OCI-LY7 (cell line): ENCODE measurements around the gene DUOX1. TPM values are rescaled to one million over a fixed set of nuclear protein-coding genes. Genes with fewer than 3 reads are reported as not detected.
"Not testable (repeated sequence)": the region's sequence is repeated elsewhere in the genome, so short reads cannot be mapped to it uniquely, and the experiment has no call there.

Experiments used
- Bru-seq: library from RNA; stranded (reverse); fragments of 400-500 nt; gene quantifications from one replicate; lab custom pipeline; 2021; lab: Mats Ljungman, UMichigan
- BruChase-seq, 2 experiments: library from RNA; stranded (reverse); fragments of 400-500 nt; gene quantifications; one replicate each; lab custom pipeline; 2021; lab: Mats Ljungman, UMichigan
- BruUV-seq: library from RNA; stranded (reverse); fragments of 400-500 nt; replicated peaks from 2 replicates; lab custom pipeline; 2021; lab: Mats Ljungman, UMichigan
- CTCF ChIA-PET: fragments of 300-600 bp; sonication (Branson Sonifier 250); formaldehyde crosslinking; loops from one replicate; lab custom pipeline; 2022; ENCODE audit warnings: antibody characterized with exemption; ENCODE audit not compliant: unreplicated experiment; lab: Charles Lee
- POLR2A ChIA-PET: fragments of 300-600 bp; sonication (Branson Sonifier 250); formaldehyde crosslinking; loops from one replicate; lab custom pipeline; 2022; ENCODE audit warnings: antibody characterized with exemption; lab: Charles Lee
- DNase-seq: peaks from one replicate; pipeline ENCODE4 v3.0.0-alpha.2; 2015; ENCODE audit warnings: low spot score
- H2AFZ ChIP-seq: fragments of 200-600 bp; sonication (generic), shearing (Covaris generic); 2 replicates; pipeline ENCODE4 v1.6.1; 2014; ENCODE audit warnings: mild to moderate bottlenecking, antibody characterized with exemption, low read length, moderate library complexity
- H3K27ac ChIP-seq: fragments of 200-600 bp; sonication (generic); 2 replicates; pipeline ENCODE4 v1.5.1; 2014; ENCODE audit warnings: mixed run types, low read depth, mild to moderate bottlenecking, moderate library complexity, low read length, inconsistent platforms; ENCODE audit not compliant: poor library complexity, severe bottlenecking
- H3K36me3 ChIP-seq: fragments of 200-600 bp; sonication (generic); 2 replicates; pipeline ENCODE4 v1.6.1; 2014; ENCODE audit warnings: mild to moderate bottlenecking, antibody characterized with exemption, low read length, moderate library complexity, mixed read lengths; ENCODE audit not compliant: insufficient read depth
- H3K4me1 ChIP-seq: fragments of 200-600 bp; sonication (generic); 2 replicates; pipeline ENCODE4 v1.5.1; 2014; ENCODE audit warnings: mild to moderate bottlenecking, low read length; ENCODE audit not compliant: insufficient read depth, poor library complexity, severe bottlenecking
- H3K4me2 ChIP-seq: fragments of 200-600 bp; sonication (generic); 2 replicates; pipeline ENCODE4 v1.6.1; 2014; ENCODE audit warnings: mild to moderate bottlenecking, low read length
- H3K4me3 ChIP-seq: fragments of 200-600 bp; sonication (generic); 2 replicates; pipeline ENCODE4 v1.5.1; 2014; ENCODE audit warnings: mild to moderate bottlenecking, low read depth, low read length; ENCODE audit not compliant: poor library complexity, severe bottlenecking
- H3K79me2 ChIP-seq: fragments of 200-600 bp; sonication (generic); 2 replicates; pipeline ENCODE4 v1.6.1; 2016; ENCODE audit warnings: low read depth, mild to moderate bottlenecking, low read length, moderate library complexity, mixed read lengths; ENCODE audit not compliant: insufficient read depth
- H3K9me2 ChIP-seq: fragments of 200-600 bp; sonication (generic); 2 replicates; pipeline ENCODE4 v1.6.1; 2016; ENCODE audit warnings: mild to moderate bottlenecking, low read length, mixed read lengths; ENCODE audit not compliant: insufficient read depth
- H3K9me3 ChIP-seq: fragments of 200-600 bp; sonication (generic); 2 replicates; pipeline ENCODE4 v1.6.1; 2014; ENCODE audit warnings: mild to moderate bottlenecking, mixed run types, low read length, mixed read lengths
- H4K20me1 ChIP-seq: fragments of 200-600 bp; sonication (generic); 2 replicates; pipeline ENCODE4 v1.6.1; 2014; ENCODE audit warnings: mild to moderate bottlenecking, antibody characterized with exemption, low read length, moderate library complexity, mixed read lengths; ENCODE audit not compliant: insufficient read depth
- CTCF ChIP-seq: fragments of 200-600 bp; sonication (generic); conservative IDR thresholded peaks from 2 replicates; pipeline ENCODE4 v1.5.1; 2014; ENCODE audit warnings: mild to moderate bottlenecking, antibody characterized with exemption, low read length, moderate library complexity, mixed read lengths
- EZH2phosphoT487 ChIP-seq: fragments of 200-600 bp; sonication (generic); IDR thresholded peaks from 2 replicates; pipeline ENCODE4 v1.6.1; 2018; ENCODE audit warnings: low read depth, borderline replicate concordance, mild to moderate bottlenecking, mixed run types, antibody characterized with exemption, low read length, moderate library complexity, mixed read lengths
- intact Hi-C: fragments of 100-400 bp; cut with micrococcal nuclease; formaldehyde crosslinking; loops from one replicate; pipeline ENCODE4 v1.10.0; 2022; ENCODE audit not compliant: unreplicated experiment
- long read RNA-seq: library from polyadenylated mRNA; stranded (forward); transcript quantifications from one replicate; pipeline ENCODE4 v2.0.0, GENCODE V29; 2022
- total RNA-seq, 2 experiments: library from RNA; depleted of rRNA in 1 of 2; stranded (reverse); fragments of >200 nt in 1 of 2; shearing (Covaris generic) in 1 of 2; gene quantifications; 2 replicates each; pipeline ENCODE4 v1.2.3, GENCODE V29; 2014 to 2022

Gene DUOX1
- total RNA-seq (2014; rRNA removed; shearing (Covaris generic)) (not detected in 2 replicates), total RNA-seq (2022) (not detected in 2 replicates), Bru-seq, nascent RNA (not detected), BruChase-seq, experiment 1, labeled RNA remaining after a 6-hour chase (percentile 7 among the genes with signal in this experiment), BruChase-seq, experiment 2, labeled RNA remaining after a 2-hour chase (not detected)
- long read RNA-seq, partial matches to known transcripts: 0 of 108 reads
- long read RNA-seq, other reads (novel, unspliced or antisense): 108 of 108 reads

- Histone ChIP-seq H4K20me1 (no peaks in the 10 kb centered on the region), H3K4me2 (no peak within 1 kb of the TSS), H3K36me3 (no peaks in the 10 kb centered on the region), H2AFZ (no peak within 1 kb of the TSS), H3K4me1 (no peaks in the 10 kb centered on the region), H3K27ac (no peak within 1 kb of the TSS), H3K4me3 (no peak within 1 kb of the TSS), H3K9me3 (no peaks in the 10 kb centered on the region), H3K79me2 (no peaks in the 10 kb centered on the region), H3K9me2 (no peaks in the 10 kb centered on the region)
- no TSS peak for BruUV-seq
- intact Hi-C loops: loop anchor here (5.0 kb wide), 1 partner anchor 328 kb away; no protein-coding TSS in a partner anchor
- no peak for DNase-seq
- POLR2A ChIA-PET: no interaction called here
- CTCF ChIA-PET: no interaction called here
- TF ChIP-seq EZH2phosphoT487 (no peak), CTCF (no peak)
These were observed at the start of gene DUOX1, which contains the start of gene DUOXA1 for GRCh38 chr15:45129651-45130129. Gene DUOX1, plus strand, starts transcription at chr15:45129994. Its CDS starts 1,973 bp downstream, at chr15:45131967. Gene DUOXA1, minus strand, starts transcription at chr15:45129879. Its CDS starts 6,865 bp downstream, at chr15:45123014.

GRCh38 chr15:45080593-45080992, 49.2 kb upstream of the DUOX1 start:
- BruUV-seq, H3K4me2 ChIP-seq, H3K36me3 ChIP-seq, H3K4me1 ChIP-seq, H3K9me3 ChIP-seq, intact Hi-C loops, DNase-seq, H3K4me3 ChIP-seq, H4K20me1 ChIP-seq, H2AFZ ChIP-seq, H3K27ac ChIP-seq, H3K9me2 ChIP-seq, H3K79me2 ChIP-seq: not testable (repeated sequence)
- POLR2A ChIA-PET: interaction anchor here (0.9 kb wide), 1 partner anchor 352 kb away, joined by 3 read pairs; no protein-coding TSS in a partner anchor
- CTCF ChIA-PET: interaction anchor here (1.1 kb wide), 1 partner anchor 70 kb away, joined by 4 read pairs; no protein-coding TSS in a partner anchor

- H3K4me2 ChIP-seq, DNase-seq, POLR2A ChIA-PET, H3K9me3 ChIP-seq, BruUV-seq, H3K36me3 ChIP-seq, H3K9me2 ChIP-seq, H3K4me1 ChIP-seq, H3K27ac ChIP-seq, H3K4me3 ChIP-seq, intact Hi-C loops, H3K79me2 ChIP-seq, CTCF ChIA-PET, H2AFZ ChIP-seq, H4K20me1 ChIP-seq: not testable (repeated sequence)
These were observed 47.4 kb upstream of the DUOX1 start for GRCh38 chr15:45082412-45082811.
